DMS79 (cell line): ENCODE data around the gene DGCR2.
"Not testable (repeated sequence)": the region's sequence is repeated elsewhere in the genome, so short reads cannot be mapped to it uniquely, and the experiment has no call there.

Source experiments
- DNase-seq: peaks from one replicate; lab custom pipeline; 2025; lab: John Stamatoyannopoulos, UW

Gene DGCR2

DNA sequence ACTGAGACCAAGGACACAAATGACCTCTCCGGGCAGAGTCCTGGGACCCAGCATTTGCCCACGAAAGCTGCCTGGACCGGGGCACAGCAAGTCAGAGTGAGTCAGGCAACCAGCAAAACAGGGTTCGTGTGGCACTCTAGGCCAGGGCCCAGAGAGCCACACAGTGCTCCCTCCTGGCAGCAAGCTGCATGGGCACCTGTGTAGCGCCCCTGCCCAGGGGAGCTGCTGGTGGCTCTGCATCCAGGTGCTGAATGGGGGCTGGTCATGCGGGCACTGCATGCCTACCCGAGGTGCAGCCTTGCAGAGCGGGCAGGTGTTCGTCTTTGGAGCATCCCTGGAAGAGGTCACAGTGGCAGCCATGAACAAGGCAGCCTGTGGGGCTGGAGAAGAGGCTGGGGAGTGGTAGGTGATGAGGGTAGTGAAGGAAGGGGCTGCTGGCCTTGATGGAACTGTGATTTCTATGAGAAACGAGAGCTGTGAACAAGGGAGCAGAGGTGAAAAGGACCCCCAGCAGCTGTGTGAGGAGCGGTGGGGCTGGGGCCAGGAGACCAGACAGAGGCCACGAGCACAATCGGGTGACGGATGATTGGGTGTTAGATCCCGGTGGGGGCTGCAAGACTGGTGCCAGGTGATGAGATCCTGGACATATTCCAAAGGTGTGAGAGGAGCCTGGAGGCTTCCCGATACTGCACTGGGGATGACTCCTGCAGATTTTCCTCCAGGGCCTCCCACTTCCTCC lies 63.3 kb downstream of the DGCR2 start:
- DNase-seq: no peak

DNA sequence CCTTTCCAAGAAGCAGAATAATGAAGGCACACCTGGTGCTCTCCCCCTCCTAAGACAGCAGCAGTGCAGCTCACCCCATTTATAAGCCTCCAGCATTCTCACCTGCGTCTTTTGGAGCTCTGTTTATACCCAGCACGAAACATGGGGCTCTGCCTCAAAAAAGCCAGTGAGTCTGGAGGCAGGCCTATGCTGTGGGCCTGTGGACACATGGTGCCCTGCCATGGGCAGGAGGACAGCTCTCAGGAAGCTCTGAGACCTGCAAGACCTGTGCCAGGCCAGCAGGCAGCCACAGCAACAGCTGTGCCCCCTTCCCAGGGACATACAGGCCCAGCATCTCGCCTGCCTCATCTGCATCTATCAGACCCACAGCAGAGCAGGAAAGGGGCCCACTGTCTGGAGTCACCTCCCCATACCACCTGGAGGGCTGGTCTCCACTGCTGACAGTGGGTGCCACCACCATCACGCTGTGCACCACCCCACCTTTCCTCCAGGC lies 64.2 kb downstream of the DGCR2 start:
- DNase-seq: no peak

DNA sequence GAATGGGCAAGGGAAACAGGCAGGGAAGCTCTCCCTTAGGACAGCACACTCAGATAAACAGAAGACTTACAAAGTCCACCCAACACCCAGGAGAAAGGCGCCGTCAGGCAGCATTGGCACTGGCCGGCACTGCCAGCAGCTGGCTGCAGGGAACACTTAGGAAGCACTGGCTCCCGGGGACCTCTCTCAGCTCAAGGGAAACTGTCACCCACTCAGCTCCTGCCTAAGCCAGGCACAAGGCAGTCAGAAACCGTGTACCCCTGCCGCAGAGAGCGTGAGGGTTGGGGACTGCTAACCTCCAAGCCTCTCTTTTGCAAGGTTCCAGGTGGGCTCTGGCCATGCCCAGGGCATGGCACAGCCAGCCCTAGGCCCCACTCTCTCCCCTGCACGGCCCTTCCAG lies 64.7 kb downstream of the DGCR2 start:
- no peak for DNase-seq

- no peak for DNase-seq
Observed at GRCh38 chr22:19056951-19057401, 65.2 kb downstream of the DGCR2 start.

DNA sequence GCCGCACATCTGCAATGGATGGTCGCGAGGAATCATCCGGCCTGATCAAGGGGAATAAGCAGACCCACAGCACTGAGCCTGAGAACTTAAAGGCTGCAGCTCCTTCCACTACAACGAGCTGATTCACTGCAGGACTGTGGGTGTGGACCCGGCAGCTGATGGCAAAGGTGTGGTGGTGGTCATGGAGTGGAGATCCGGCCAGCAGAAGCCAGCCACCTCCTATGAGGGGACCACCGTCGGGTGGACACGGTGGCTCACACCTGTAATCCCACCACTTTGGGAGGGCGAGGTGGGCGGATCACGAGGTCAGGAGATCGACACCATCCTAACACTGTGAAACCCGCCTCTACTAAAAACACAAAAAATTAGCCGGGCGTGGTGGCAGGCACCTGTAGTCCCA lies 66.4 kb downstream of the DGCR2 start:
- DNase-seq: no peak

GRCh38 chr22:19052941-19053541 lies 69.2 kb downstream of the DGCR2 start:
- no peak for DNase-seq

GRCh38 chr22:19051381-19052072 lies 70.7 kb downstream of the DGCR2 start:
- DNase-seq: peak; percentile 42

GRCh38 chr22:19050847-19051246 lies 71.4 kb downstream of the DGCR2 start:
- not testable (repeated sequence) for DNase-seq

DNA sequence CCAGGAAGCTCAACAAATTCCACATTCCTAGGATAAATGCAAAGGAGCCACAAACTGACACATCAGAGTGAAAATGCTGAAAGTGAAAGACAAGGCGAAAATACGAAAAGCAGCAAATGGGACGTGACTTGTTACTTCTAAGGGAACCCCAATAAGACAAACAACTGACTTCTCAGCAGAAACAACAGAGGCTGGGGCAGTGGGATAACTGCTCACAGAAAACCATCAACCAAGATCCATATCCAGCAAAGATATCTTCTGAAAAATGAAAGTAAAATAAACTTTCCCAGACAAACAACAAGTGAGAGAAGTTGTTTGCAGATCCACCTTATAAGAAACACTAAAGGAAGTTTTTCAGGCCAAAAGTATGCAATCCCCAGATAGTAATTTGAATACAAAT lies 72.1 kb downstream of the DGCR2 start:
- DNase-seq: no peak

GRCh38 chr22:19048531-19048930 lies 73.7 kb downstream of the DGCR2 start:
- no peak for DNase-seq

DNA sequence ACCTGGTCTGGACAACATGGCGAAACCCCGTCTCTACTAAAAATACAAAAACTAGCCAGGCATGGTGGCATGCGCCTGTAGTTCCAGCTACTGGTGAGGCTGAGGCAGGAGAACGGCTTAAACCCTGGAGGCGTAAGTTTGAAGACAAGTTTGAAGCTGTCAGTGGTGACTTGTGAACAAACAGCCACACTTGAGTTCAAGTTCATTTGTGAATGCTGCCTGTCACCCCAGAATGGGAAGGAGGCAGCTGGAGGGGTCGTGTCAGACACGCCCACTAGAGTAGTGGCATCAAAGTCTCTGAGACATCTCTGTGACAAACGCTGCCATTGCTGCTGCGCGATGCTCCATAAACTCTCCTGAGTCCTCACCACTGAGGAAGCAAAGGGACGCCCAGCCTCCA lies 74.2 kb downstream of the DGCR2 start:
- DNase-seq: no peak

GRCh38 chr22:19046719-19047609 lies 75.2 kb downstream of the DGCR2 start:
- DNase-seq: no peak

DNA sequence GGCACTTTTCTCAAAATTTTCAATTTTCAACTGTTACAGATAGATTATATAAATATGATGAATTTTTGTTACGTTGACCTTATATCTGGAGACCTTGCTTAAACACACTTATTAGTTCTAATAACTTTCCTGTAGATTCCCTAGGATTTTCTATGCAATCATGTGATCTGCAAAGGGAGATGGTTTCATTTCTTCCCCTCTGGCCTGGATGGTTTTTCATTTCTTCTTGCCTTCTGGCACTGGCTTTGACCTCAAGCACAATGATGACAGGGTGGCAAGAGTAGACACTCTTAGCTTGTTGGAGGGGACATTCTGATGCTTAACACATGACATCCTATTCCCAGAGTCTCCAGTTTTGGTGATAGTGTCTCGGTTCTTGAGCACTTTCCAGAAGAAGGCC lies 75.9 kb downstream of the DGCR2 start:
- DNase-seq: no peak

GRCh38 chr22:19045094-19045493 lies 77.1 kb downstream of the DGCR2 start:
- no peak for DNase-seq

DNA sequence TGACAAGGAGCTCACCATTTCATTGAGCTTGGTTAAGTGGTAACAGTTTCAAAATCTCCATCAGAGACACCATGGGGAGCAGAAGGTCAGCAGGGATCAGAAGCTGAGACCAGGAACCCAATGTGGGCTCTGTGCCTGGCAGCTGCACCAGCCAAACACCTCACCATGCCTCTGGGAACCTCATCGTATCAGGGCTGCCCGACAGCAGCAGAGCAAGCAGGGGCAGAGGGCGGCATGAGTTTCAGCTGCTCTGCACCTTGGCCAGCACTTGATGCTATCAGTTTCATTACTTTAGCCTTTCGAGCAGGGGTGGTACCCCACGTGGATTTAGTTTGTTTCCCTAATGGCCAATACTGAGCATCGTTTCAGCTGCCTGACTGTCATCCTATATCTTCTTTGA lies 77.8 kb downstream of the DGCR2 start:
- no peak for DNase-seq

DNA sequence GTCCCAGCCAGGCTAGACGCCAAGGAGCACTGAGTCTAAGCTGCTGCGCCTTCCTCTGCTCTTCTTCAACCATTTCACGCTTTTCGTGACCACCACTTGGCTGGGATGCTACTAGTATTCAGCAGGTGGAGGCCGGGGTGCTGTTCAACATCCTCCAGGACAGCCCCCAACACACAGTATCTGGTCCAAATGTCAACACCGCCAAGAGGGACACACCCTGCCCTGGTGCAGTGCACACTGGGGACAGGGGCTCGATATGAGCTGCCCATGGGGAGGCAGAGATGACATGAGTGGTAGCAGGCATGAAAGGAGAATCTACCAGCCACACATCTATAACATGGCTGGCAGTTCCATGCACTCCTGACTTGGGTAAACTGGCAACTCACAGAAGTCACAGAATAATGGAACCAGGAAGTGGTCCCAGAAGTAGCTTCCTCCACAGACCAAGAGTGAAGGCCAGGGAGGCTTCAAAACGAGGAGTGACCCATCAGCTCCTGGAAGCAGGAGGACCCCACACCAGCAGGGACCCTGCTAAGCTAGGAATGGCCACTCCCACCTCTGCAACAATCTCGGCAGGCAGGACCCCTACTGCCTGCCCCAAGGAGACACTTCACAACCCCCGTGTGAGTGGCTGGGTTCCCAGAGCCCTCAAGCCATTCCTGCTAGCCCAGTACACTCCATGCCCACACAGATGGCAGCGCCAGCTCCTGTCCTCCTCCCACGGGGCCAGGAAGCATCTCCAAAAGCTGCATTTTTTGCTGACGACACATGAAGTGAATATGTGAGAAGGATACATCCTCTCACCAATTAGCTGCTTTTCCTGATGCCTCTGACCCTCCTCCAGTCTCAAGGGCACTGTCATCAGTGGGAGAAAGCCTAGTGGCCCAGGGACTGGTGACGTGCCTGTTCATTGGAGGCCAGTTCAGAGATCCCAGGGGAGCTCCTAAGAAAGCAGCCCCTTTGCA lies 78.8 kb downstream of the DGCR2 start:
- no peak for DNase-seq

DNA sequence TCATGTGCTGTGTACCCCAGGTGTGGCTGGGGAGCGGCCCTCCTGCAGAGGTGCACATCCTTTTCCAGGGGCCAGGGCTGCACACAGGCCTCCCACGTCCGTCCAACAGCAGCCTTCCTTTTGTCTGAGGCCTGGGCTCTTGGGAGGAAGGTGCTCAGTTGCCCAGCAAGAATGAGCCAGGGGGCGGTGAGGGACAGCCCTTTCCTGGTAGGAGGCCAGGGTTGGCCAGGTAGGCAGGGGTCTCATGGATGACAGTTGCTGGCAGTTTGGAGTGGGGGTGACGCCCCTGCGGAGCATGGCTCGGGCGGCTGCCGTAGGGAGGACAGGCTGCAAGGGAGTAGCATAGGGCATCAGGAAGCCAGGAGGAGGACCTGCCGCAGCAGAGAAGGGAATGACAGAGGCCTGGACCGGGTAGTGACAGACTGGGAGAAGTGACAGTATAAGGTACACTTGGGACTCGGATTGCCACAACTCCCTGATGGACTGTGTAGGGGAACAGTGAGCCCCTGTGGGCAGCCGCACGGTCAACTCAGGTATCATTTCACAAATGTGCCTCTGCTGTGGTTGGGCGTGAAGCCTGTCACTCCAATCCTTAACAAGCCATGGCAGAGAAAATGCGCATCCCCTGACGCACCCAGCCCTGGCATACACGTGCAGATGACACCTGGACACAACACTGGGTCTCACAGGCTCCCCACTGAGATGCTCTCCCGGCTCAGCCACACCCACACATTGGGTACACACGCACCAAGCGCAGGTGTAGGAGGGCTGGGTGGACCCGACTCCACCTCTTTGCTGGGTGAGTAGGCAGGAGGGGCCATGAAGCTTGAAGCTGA lies 79.7 kb downstream of the DGCR2 start:
- DNase-seq: no peak

- no peak for DNase-seq
Observed at GRCh38 chr22:19041704-19042074, 80.5 kb downstream of the DGCR2 start.

GRCh38 chr22:19040888-19041703 lies 81.1 kb downstream of the DGCR2 start:
- no peak for DNase-seq
